GM15510 (cell line): Measurements from ENCODE around the gene S100A2.

Experiments
- POLR2A ChIP-seq: IDR thresholded peaks from 3 replicates; pipeline ENCODE4 v1.6.1; 2011; ENCODE audit warnings: borderline replicate concordance; ENCODE audit not compliant: insufficient read length; ENCODE audit errors: extremely low read depth

Gene S100A2

GRCh38 chr1:153534226-153534924, 31.3 kb downstream of the S100A2 start:
- TF ChIP-seq POLR2A: no peak

- TF ChIP-seq POLR2A: no peak
These were observed 31.9 kb downstream of the S100A2 start for GRCh38 chr1:153533689-153534201.

GRCh38 chr1:153532769-153533599, 32.7 kb downstream of the S100A2 start:
- no peak for TF ChIP-seq POLR2A

- TF ChIP-seq POLR2A: no peak
These were observed 33.5 kb downstream of the S100A2 start for GRCh38 chr1:153532181-153532580.

GRCh38 chr1:153531638-153532037, 34.0 kb downstream of the S100A2 start:
- TF ChIP-seq POLR2A: no peak

GRCh38 chr1:153527683-153528040, 38.0 kb downstream of the S100A2 start:
- TF ChIP-seq POLR2A: no peak

GRCh38 chr1:153527023-153527682, 38.5 kb downstream of the S100A2 start:
- no peak for TF ChIP-seq POLR2A

GRCh38 chr1:153526132-153526543, 39.5 kb downstream of the S100A2 start:
- TF ChIP-seq POLR2A: no peak

GRCh38 chr1:153525088-153525728, 40.4 kb downstream of the S100A2 start:
- no peak for TF ChIP-seq POLR2A

- TF ChIP-seq POLR2A: no peak
These were observed 44.7 kb downstream of the S100A2 start for GRCh38 chr1:153520818-153521476.

- no peak for TF ChIP-seq POLR2A
These were observed 46.4 kb downstream of the S100A2 start for GRCh38 chr1:153519242-153519641.

- no peak for TF ChIP-seq POLR2A
These were observed 49.9 kb downstream of the S100A2 start for GRCh38 chr1:153515504-153516394.

GRCh38 chr1:153513666-153514065, 52.0 kb downstream of the S100A2 start:
- no peak for TF ChIP-seq POLR2A
